Stimulated activated CD4-positive, alpha-beta T cell treated with anti-CD3 and anti-CD28 coated beads, Interleukin-4, amount 100 ng/mL, for 48 hours (primary cell): ENCODE results near the gene DYRK1B.
"Not testable (repeated sequence)": the region's sequence is repeated elsewhere in the genome, so short reads cannot be mapped to it uniquely, and the experiment has no call there.

Source experiments
- DNase-seq, 2 donors: peaks; one replicate each; pipeline ENCODE4 v3.0.0-alpha.2; 2020; ENCODE audit warnings: low read depth in 2 of 2

DYRK1B gene

GRCh38 chr19:39810424-39810823 is 23.5 kb downstream of the DYRK1B start:
- no peak for DNase-seq

GRCh38 chr19:39809368-39809767 is 24.6 kb downstream of the DYRK1B start:
- no peak for DNase-seq

GRCh38 chr19:39808688-39809087 is 25.3 kb downstream of the DYRK1B start:
- not testable (repeated sequence) for DNase-seq

GRCh38 chr19:39807846-39808364 is 26.1 kb downstream of the DYRK1B start:
- DNase-seq: no peak

- DNase-seq: no peak
Observed at GRCh38 chr19:39805104-39805503, 28.9 kb downstream of the DYRK1B start.

- no peak for DNase-seq
Observed at GRCh38 chr19:39802958-39803357, 31.0 kb downstream of the DYRK1B start.

DNA sequence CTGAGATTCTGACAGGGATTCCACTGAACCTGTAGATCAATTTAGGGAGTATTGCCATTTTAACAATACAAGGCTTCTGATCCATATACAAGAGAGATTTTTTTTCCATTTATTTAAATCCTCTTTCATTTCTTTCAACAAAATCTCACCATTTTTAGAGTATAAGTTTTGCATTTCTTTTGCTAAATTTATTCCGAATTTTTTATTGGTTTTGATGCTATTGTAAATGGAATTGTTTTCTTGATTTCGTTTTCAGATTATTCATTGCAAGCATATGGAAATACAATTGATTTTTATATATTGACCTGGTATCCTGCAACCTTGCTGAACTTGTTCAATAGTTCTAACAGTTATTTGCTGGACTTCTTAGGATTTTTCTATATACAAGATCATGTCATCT is 36.9 kb downstream of the DYRK1B start:
- no peak for DNase-seq

GRCh38 chr19:39796000-39796498 is 37.9 kb downstream of the DYRK1B start:
- no peak for DNase-seq

DNA sequence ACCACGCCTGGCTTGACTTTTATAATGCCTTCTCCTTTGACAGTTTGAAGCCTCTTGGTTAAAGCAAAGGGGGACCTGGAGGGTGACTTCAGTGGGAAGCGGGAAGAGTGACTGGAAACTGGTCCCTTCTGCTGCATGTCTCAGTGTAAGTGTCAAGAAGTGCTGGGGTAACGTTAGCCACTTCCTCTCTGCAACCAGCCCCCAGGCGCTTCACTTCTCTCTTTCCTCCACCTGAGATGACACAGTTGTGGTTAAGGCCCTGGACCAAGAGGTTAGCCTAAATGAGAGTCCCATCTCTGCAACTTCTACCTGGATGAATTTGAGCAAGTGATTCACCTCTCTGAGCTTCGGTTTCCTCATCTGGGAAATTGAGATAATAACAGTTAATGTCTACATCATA is 39.0 kb downstream of the DYRK1B start:
- no peak for DNase-seq

GRCh38 chr19:39792999-39793546 is 40.9 kb downstream of the DYRK1B start:
- DNase-seq: peak; percentile 71 to 72

DNA sequence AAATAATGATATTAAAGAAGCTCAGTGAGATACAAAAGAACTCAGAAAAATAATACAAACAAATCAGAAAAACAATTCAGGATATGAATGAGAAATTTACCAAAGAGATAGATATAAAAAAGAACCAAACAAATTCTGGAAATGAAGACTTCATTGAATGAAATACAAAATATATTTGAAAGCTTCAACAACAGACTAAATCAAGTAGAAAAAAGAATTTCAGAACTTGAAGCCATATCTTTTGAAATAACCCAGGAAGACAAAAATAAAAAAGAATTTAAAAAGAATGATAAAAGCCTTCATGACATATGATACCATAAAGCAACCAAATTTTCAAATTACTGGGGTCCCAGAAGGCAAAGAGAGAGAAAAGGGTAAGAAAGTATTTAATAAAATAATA is 45.7 kb downstream of the DYRK1B start:
- DNase-seq: no peak

DNA sequence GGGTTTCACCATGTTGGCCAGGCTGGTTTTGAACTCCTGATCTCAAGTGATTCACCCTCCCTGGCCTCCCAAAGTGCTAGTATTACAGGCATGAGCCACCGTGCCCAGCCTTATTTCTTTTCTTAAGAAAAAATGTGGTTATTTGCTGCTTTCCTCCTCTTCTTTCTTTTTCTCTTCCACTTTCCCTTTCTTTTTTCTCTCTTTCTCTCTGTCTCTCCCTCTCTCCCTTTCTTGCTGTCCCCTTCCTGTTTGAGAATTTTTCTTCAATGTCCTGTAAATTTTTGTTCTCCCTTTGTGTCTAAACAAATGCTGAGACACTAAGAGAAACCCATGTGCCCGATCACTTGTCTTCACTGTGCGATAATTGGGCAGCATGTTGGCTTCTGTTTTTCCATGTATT is 53.1 kb downstream of the DYRK1B start:
- no peak for DNase-seq

- DNase-seq: peak in 1 of 2 donors; percentile 23
Observed at GRCh38 chr19:39778763-39779162, 55.2 kb downstream of the DYRK1B start, which contains the start of gene LEUTX. Gene LEUTX, plus strand, starts transcription at chr19:39778854. Its CDS starts 67 bp downstream, at chr19:39778921.
